ENCODE measurements around the gene PRKG1.

PRKG1 gene

GRCh38 chr10:51658000-51658399, 583.7 kb downstream of the PRKG1 start:
- in situ Hi-C loops (cut with MboI; ENCODE audit: low pct_unique_long_range_greater_than_20kb, low sequenced_read_pairs, unreplicated experiment), result no loop called here
- no peak for DNase-seq (ENCODE audit: low spot score)
- TF ChIP-seq CTCF (IDR thresholded peaks at IDR 0.05; ENCODE audit: extremely low read depth, insufficient read depth, missing control alignments), result no peak

GRCh38 chr10:51659344-51659743, 585.1 kb downstream of the PRKG1 start:
- DNase-seq (ENCODE audit: low spot score), result no peak
- in situ Hi-C loops (cut with MboI; ENCODE audit: low pct_unique_long_range_greater_than_20kb, low sequenced_read_pairs, unreplicated experiment), result no loop called here
- TF ChIP-seq CTCF (IDR thresholded peaks at IDR 0.05; ENCODE audit: extremely low read depth, insufficient read depth, missing control alignments), result no peak

- in situ Hi-C loops (cut with MboI; ENCODE audit: low pct_unique_long_range_greater_than_20kb, low sequenced_read_pairs, unreplicated experiment), result no loop called here
- no peak for TF ChIP-seq CTCF (IDR thresholded peaks at IDR 0.05; ENCODE audit: extremely low read depth, insufficient read depth, missing control alignments)
- no peak for DNase-seq (ENCODE audit: low spot score)
Measured at GRCh38 chr10:51663086-51663485, 588.8 kb downstream of the PRKG1 start.

- no peak for TF ChIP-seq CTCF (IDR thresholded peaks at IDR 0.05; ENCODE audit: extremely low read depth, insufficient read depth, missing control alignments)
- DNase-seq (ENCODE audit: low spot score), result no peak
- in situ Hi-C loops (cut with MboI; ENCODE audit: low pct_unique_long_range_greater_than_20kb, low sequenced_read_pairs, unreplicated experiment), result no loop called here
Measured at GRCh38 chr10:51666456-51666855, 592.2 kb downstream of the PRKG1 start.

- in situ Hi-C loops (cut with MboI; ENCODE audit: low pct_unique_long_range_greater_than_20kb, low sequenced_read_pairs, unreplicated experiment), result no loop called here
- no peak for DNase-seq (ENCODE audit: low spot score)
- TF ChIP-seq CTCF (IDR thresholded peaks at IDR 0.05; ENCODE audit: extremely low read depth, insufficient read depth, missing control alignments), result no peak
Measured at GRCh38 chr10:51667678-51668335, 593.5 kb downstream of the PRKG1 start.

- DNase-seq (ENCODE audit: low spot score), result no peak
- in situ Hi-C loops (cut with MboI; ENCODE audit: low pct_unique_long_range_greater_than_20kb, low sequenced_read_pairs, unreplicated experiment), result no loop called here
- no peak for TF ChIP-seq CTCF (IDR thresholded peaks at IDR 0.05; ENCODE audit: extremely low read depth, insufficient read depth, missing control alignments)
Measured at GRCh38 chr10:51668336-51668689, 594.0 kb downstream of the PRKG1 start.

GRCh38 chr10:51669041-51669440, 594.8 kb downstream of the PRKG1 start:
- no peak for TF ChIP-seq CTCF (IDR thresholded peaks at IDR 0.05; ENCODE audit: extremely low read depth, insufficient read depth, missing control alignments)

More at GRCh38 chr10:51669041-51669440, 594.8 kb downstream of the PRKG1 start:
- DNase-seq (ENCODE audit: low spot score), result no peak
- in situ Hi-C loops (cut with MboI; ENCODE audit: low pct_unique_long_range_greater_than_20kb, low sequenced_read_pairs, unreplicated experiment), result no loop called here
